Measurements from ENCODE around the gene SNAP25. TPM values are rescaled to one million over a fixed set of nuclear protein-coding genes. Genes with fewer than 3 reads are reported as not detected.

The SNAP25 gene
- total RNA-seq, 1 donor from 2014 or later: 0.60 TPM

DNA sequence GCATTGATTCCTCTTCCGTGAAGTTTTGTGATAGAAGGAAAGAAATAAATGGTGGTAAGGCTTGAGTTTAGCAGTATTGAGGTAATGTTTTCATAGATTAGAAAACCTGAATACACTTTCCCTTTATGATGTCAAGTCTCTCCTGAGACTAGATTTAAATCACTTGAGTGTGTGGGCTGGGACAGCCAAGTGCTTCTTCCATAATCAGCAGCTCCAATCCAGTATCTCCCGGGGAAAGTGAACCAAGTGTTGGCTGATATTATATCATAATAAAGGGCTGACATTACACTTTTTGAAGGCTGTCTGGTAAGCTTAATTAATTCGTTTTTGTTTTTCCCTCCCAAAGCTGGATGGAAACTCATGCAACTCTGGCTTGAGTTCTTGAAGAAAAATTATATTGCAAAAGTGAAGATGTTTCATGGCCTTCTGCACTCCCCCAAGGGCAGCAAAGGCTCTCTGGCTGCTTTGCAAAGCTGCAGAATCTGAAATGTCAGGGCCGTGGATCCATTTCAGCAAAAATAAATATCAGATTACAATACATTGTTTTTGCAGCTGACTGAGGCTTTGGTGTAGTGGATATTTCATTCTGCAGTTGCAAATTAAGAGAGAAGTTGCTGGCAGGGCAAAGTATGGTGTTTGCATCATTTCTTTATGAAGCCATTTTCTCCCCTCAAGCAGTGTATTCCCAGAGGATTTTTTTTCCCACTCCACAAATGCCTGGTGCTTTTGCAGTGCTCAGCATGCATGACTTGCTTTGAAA lies 114.2 kb downstream of the SNAP25 start:
- TF ChIP-seq, protein P1, sequence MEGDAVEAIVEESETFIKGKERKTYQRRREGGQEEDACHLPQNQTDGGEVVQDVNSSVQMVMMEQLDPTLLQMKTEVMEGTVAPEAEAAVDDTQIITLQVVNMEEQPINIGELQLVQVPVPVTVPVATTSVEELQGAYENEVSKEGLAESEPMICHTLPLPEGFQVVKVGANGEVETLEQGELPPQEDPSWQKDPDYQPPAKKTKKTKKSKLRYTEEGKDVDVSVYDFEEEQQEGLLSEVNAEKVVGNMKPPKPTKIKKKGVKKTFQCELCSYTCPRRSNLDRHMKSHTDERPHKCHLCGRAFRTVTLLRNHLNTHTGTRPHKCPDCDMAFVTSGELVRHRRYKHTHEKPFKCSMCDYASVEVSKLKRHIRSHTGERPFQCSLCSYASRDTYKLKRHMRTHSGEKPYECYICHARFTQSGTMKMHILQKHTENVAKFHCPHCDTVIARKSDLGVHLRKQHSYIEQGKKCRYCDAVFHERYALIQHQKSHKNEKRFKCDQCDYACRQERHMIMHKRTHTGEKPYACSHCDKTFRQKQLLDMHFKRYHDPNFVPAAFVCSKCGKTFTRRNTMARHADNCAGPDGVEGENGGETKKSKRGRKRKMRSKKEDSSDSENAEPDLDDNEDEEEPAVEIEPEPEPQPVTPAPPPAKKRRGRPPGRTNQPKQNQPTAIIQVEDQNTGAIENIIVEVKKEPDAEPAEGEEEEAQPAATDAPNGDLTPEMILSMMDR (IDR thresholded peaks at IDR 0.05): no peak
- DNase-seq (ENCODE audit: low spot score): no peak
- Mint-ChIP-seq H3K27me3 (ENCODE audit: low read depth) (peaks cover 2% of the 10 kb centered on the region), H3K27ac (ENCODE audit: unreplicated experiment) (no peak overlapping the region), H3K4me1 (ENCODE audit: low read depth) (peaks cover 47% of the 10 kb centered on the region), H3K9me3 (ENCODE audit: low read depth) (no peaks in the 10 kb centered on the region), H3K4me3 (ENCODE audit: unreplicated experiment) (no peak overlapping the region), H3K36me3 (ENCODE audit: low read depth) (no peaks in the 10 kb centered on the region)

DNA sequence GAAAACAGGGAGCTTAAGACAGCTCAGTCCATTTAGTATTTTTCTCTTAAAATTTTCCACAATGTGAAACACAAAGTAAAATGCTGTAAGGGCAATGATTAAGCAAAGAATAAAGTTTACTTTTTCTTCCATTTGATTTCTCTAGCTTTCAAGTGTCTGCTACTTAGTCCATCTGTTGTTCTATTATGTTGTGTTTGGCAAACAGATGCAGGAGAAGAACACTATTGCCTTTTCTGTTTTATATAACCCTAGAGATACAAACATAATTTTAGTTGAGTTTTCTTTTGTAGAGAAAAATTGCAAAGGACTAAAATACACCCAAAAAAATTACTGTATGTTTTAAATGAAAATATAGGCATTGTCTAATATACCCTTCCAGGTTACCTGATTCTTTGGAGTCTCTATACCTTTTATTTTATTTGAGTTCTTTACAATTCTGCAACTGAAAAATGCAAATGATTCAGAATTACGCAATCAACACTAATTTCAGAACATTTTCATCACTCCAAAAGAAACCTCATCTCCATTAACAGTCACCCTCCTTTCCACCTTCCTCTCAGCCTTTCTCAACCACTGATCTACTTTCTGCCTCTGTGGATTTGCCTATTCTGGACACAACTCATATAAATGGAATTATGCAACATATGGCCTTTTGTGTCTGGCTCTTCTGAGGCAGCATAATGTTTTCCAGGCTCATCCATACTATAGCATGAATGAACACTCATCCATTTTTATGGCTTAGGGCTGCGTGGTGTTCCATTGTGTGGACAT lies 118.5 kb downstream of the SNAP25 start:
- H3K36me3 Mint-ChIP-seq (ENCODE audit: low read depth): no peaks in the 10 kb centered on the region
- peaks cover 2% of the 10 kb centered on the region for H3K27me3 Mint-ChIP-seq (ENCODE audit: low read depth)
- DNase-seq (ENCODE audit: low spot score): no peak
- peaks cover 23% of the 10 kb centered on the region for H3K4me1 Mint-ChIP-seq (ENCODE audit: low read depth)
- no peak overlapping the region for H3K27ac Mint-ChIP-seq (ENCODE audit: unreplicated experiment)
- H3K4me3 Mint-ChIP-seq (ENCODE audit: unreplicated experiment): no peak overlapping the region
- H3K9me3 Mint-ChIP-seq (ENCODE audit: low read depth): no peaks in the 10 kb centered on the region
- TF ChIP-seq, protein P1 (IDR thresholded peaks at IDR 0.05): no peak

DNA sequence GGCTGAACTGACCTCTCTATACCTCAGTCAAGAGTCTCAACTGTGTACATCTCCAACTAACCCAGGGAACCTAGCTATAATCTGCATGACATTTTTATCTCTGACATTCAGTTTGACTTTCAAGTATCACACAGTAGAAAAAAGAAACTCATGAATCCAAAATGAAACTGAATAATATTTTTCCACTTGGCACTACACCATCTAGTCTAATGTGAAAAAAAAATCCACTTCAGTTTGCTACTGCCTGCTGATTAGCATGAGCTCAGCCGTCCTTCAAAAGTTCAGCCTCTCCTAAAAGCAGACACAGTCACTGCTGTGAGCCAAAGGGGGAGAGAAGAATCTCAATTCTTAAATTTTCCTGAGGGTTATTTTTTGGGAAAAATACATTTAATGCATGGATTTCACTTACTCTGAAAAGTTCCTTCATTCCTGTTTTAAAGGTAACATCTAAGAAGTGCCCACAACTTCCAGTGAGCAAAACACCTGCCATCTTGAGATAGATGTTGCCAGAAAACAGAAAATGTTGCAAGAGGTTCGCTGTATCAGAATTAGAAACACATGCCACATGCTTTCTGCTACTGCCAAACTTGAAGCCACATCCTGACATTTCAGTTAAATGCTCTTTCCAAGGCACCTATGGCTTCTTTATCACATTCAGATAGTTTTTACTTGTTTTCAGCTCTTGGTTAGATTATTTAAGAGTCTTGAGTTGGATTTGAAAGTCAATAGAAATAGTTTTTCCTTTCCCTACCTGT lies 120.0 kb downstream of the SNAP25 start:
- peaks cover 6% of the 10 kb centered on the region for H3K27me3 Mint-ChIP-seq (ENCODE audit: low read depth)
- H3K36me3 Mint-ChIP-seq (ENCODE audit: low read depth): no peaks in the 10 kb centered on the region
- H3K4me3 Mint-ChIP-seq (ENCODE audit: unreplicated experiment): no peak overlapping the region
- H3K27ac Mint-ChIP-seq (ENCODE audit: unreplicated experiment): no peak overlapping the region
- no peak for DNase-seq (ENCODE audit: low spot score)
- peaks cover 9% of the 10 kb centered on the region for H3K4me1 Mint-ChIP-seq (ENCODE audit: low read depth)
- TF ChIP-seq, protein P1 (IDR thresholded peaks at IDR 0.05): no peak
- no peaks in the 10 kb centered on the region for H3K9me3 Mint-ChIP-seq (ENCODE audit: low read depth)

DNA sequence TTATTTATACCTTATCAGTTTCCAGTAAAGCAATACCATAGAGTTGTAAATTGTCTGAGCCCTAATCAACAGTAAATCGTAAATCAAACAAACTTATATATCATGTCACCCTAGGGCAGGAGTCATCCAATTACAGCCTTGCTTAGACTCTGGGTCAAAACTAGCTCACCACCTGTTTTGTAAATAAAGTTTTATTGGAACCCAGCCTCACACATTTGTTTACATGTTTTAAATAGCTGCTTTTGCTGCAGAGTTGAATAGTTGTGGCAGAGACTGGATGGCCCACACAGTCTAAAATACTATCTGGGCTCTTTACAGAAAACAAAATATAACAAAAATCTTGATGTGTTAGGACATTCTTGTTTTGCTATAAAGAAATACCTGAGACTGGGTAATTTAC lies 121.0 kb downstream of the SNAP25 start:
- Mint-ChIP-seq H3K4me1 (ENCODE audit: low read depth) (peaks cover 4% of the 10 kb centered on the region), H3K36me3 (ENCODE audit: low read depth) (no peaks in the 10 kb centered on the region), H3K9me3 (ENCODE audit: low read depth) (no peaks in the 10 kb centered on the region), H3K4me3 (ENCODE audit: unreplicated experiment) (no peak overlapping the region), H3K27me3 (ENCODE audit: low read depth) (peaks cover 6% of the 10 kb centered on the region), H3K27ac (ENCODE audit: unreplicated experiment) (no peak overlapping the region)
- DNase-seq (ENCODE audit: low spot score): no peak
- TF ChIP-seq, protein P1 (IDR thresholded peaks at IDR 0.05): no peak

DNA sequence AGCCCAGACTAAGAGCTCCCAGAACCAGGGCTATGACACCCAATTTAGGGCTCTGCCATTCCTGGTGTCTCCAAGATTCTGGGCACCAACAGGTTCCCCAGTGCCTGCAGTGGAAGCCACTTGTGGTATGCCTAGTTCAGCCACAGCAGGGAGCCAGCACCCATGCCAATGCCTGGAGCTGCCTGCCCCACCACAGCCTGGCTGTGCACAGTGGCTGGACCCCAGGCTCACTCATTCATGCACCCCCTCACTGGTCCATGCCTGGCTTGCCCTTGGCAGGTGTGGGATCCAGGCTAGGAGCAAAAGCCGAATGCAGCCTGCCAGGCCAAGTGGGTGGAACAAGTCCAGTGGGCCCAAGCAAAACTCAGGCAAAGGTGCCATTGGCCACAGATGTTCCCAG lies 123.5 kb downstream of the SNAP25 start:
- Mint-ChIP-seq H3K4me3 (ENCODE audit: unreplicated experiment) (no peak overlapping the region), H3K27ac (ENCODE audit: unreplicated experiment) (no peak overlapping the region), H3K9me3 (ENCODE audit: low read depth) (no peaks in the 10 kb centered on the region), H3K4me1 (ENCODE audit: low read depth) (peaks cover 9% of the 10 kb centered on the region), H3K36me3 (ENCODE audit: low read depth) (no peaks in the 10 kb centered on the region), H3K27me3 (ENCODE audit: low read depth) (peaks cover 6% of the 10 kb centered on the region)
- TF ChIP-seq, protein P1 (IDR thresholded peaks at IDR 0.05): no peak
- DNase-seq (ENCODE audit: low spot score): no peak
